Loucy (cell line): ENCODE data around the gene MVP.

Source experiments
- H2AFZ ChIP-seq: fragments of 200-600 bp; sonication (generic); 2 replicates; pipeline ENCODE4 v1.6.0; 2016; ENCODE audit warnings: antibody characterized with exemption, mild to moderate bottlenecking, low read length, moderate library complexity
- H3F3A ChIP-seq: fragments of 200-600 bp; 2 replicates; pipeline ENCODE4 v1.6.0; 2016; ENCODE audit warnings: antibody characterized with exemption, low read depth, mild to moderate bottlenecking
- H3K27me3 ChIP-seq: fragments of 200-600 bp; sonication (generic); 2 replicates; pipeline ENCODE4 v1.6.1; 2014; ENCODE audit warnings: low read length, mild to moderate bottlenecking; ENCODE audit not compliant: insufficient read depth, poor library complexity, severe bottlenecking
- H3K36me3 ChIP-seq: fragments of 200-600 bp; sonication (generic); 2 replicates; pipeline ENCODE4 v1.6.1; 2016; ENCODE audit warnings: low read length; ENCODE audit not compliant: insufficient read depth
- H3K4me1 ChIP-seq: fragments of 200-600 bp; sonication (generic); 2 replicates; pipeline ENCODE4 v1.5.1; 2014; ENCODE audit warnings: low read length, mild to moderate bottlenecking; ENCODE audit not compliant: insufficient read depth, poor library complexity, severe bottlenecking
- H3K4me2 ChIP-seq: fragments of 200-600 bp; sonication (generic); 2 replicates; pipeline ENCODE4 v1.6.0; 2014; ENCODE audit warnings: antibody characterized with exemption, low read length, low read depth, mild to moderate bottlenecking; ENCODE audit not compliant: poor library complexity, severe bottlenecking
- H3K4me3 ChIP-seq: fragments of 200-600 bp; sonication (generic); 2 replicates; pipeline ENCODE4 v1.5.1; 2014; ENCODE audit warnings: low read length, mild to moderate bottlenecking, mixed read lengths; ENCODE audit not compliant: poor library complexity, severe bottlenecking
- H3K79me2 ChIP-seq: fragments of 200-600 bp; sonication (generic); 2 replicates; pipeline ENCODE4 v1.6.1; 2014; ENCODE audit warnings: low read length; ENCODE audit not compliant: insufficient read depth
- H3K9ac ChIP-seq: fragments of 200-600 bp; sonication (generic); 2 replicates; pipeline ENCODE4 v1.6.0; 2014; ENCODE audit warnings: mild to moderate bottlenecking, low read depth, low read length, moderate library complexity; ENCODE audit not compliant: poor library complexity, severe bottlenecking
- H3K9me2 ChIP-seq: fragments of 200-600 bp; sonication (generic); replicated peaks from 2 replicates; pipeline ENCODE4 v1.6.1; 2016; ENCODE audit warnings: low read depth, low read length, mixed read lengths
- H3K9me3 ChIP-seq: fragments of 200-600 bp; sonication (generic); 2 replicates; pipeline ENCODE4 v1.6.1; 2014; ENCODE audit warnings: mild to moderate bottlenecking, antibody characterized with exemption, low read length, low read depth; ENCODE audit not compliant: insufficient read depth
- H4K20me1 ChIP-seq: fragments of 200-600 bp; sonication (generic); 2 replicates; pipeline ENCODE4 v1.6.0; 2014; ENCODE audit warnings: antibody characterized with exemption, low read length, mild to moderate bottlenecking; ENCODE audit not compliant: insufficient read depth, poor library complexity, severe bottlenecking
- CTCF ChIP-seq: fragments of 200-600 bp; sonication (generic); conservative IDR thresholded peaks from 2 replicates; pipeline ENCODE4 v1.5.1; 2014; ENCODE audit warnings: mild to moderate bottlenecking, antibody characterized with exemption, low read length
- EZH2phosphoT487 ChIP-seq: fragments of 200-600 bp; IDR thresholded peaks from 2 replicates; pipeline ENCODE4 v1.6.1; 2018; ENCODE audit warnings: antibody characterized with exemption, mild to moderate bottlenecking, moderate library complexity, borderline replicate concordance

Gene MVP

GRCh38 chr16:29845656-29846055 lies 25.4 kb downstream of the MVP start:
- no peaks in the 10 kb centered on the region for H3K79me2 ChIP-seq

GRCh38 chr16:29848420-29849297 lies 28.4 kb downstream of the MVP start:
- no peaks in the 10 kb centered on the region for H3K36me3 ChIP-seq
- no peaks in the 10 kb centered on the region for H3F3A ChIP-seq
- no peak overlapping the region for H3K4me3 ChIP-seq
- H3K4me1 ChIP-seq = no peaks in the 10 kb centered on the region
- no peaks in the 10 kb centered on the region for H3K9me2 ChIP-seq
- H2AFZ ChIP-seq = no peak overlapping the region
- TF ChIP-seq EZH2phosphoT487 = no peak
- peak; percentile 92 for TF ChIP-seq CTCF
- H3K79me2 ChIP-seq = no peaks in the 10 kb centered on the region
- no peaks in the 10 kb centered on the region for H4K20me1 ChIP-seq
- H3K27me3 ChIP-seq = no peaks in the 10 kb centered on the region
- H3K9ac ChIP-seq = no peak overlapping the region
- no peak overlapping the region for H3K4me2 ChIP-seq
- no peaks in the 10 kb centered on the region for H3K9me3 ChIP-seq

More at GRCh38 chr16:29845656-29846055, 25.4 kb downstream of the MVP start:
- Histone ChIP-seq H4K20me1 (no peaks in the 10 kb centered on the region), H3K9me2 (no peaks in the 10 kb centered on the region), H3K36me3 (no peaks in the 10 kb centered on the region), H3K9me3 (no peaks in the 10 kb centered on the region), H3K4me1 (no peaks in the 10 kb centered on the region), H3K27me3 (no peaks in the 10 kb centered on the region), H3K9ac (no peak overlapping the region), H2AFZ (no peak overlapping the region), H3K4me3 (no peak overlapping the region), H3F3A (no peaks in the 10 kb centered on the region), H3K4me2 (no peak overlapping the region)
- TF ChIP-seq CTCF (no peak), EZH2phosphoT487 (no peak)

- H3K4me1 ChIP-seq = no peaks in the 10 kb centered on the region
- H3K36me3 ChIP-seq = no peaks in the 10 kb centered on the region
- H3K9ac ChIP-seq = no peak overlapping the region
- no peaks in the 10 kb centered on the region for H3K79me2 ChIP-seq
- no peaks in the 10 kb centered on the region for H4K20me1 ChIP-seq
- H3K4me2 ChIP-seq = no peak overlapping the region
- no peaks in the 10 kb centered on the region for H3K9me3 ChIP-seq
- H3F3A ChIP-seq = no peaks in the 10 kb centered on the region
- no peak overlapping the region for H3K4me3 ChIP-seq
- H3K27me3 ChIP-seq = no peaks in the 10 kb centered on the region
- H3K9me2 ChIP-seq = no peaks in the 10 kb centered on the region
- no peak overlapping the region for H2AFZ ChIP-seq
- TF ChIP-seq EZH2phosphoT487 (no peak), CTCF (no peak)
These were observed 29.2 kb downstream of the MVP start for GRCh38 chr16:29849505-29849904.
